Measurements from ENCODE around the gene CLEC5A.
"Not testable (repeated sequence)": the region's sequence is repeated elsewhere in the genome, so short reads cannot be mapped to it uniquely, and the experiment has no call there.

The CLEC5A gene

DNA sequence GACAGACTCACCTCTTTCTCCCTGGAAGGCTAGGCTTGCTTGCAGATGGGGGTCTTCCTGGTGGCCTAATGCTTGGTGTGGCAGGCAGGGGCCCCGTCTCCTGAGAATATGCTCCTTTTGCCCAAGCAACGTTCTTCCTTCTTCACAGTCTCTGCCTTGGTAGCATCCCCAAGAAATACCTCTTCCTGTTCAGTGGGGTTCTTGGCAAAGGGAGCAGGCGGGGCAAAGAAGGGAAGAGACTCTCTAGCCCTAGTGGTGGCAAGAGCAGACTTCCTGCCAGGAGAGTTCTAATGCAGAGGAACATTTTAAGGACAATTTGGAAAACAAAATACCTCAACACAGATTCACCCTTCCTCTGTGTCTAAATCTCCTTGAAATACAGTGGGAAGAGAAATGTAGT lies at the start of gene CLEC5A:
Gene CLEC5A (minus strand): TSS at position 179 of the 400 bp plus-strand sequence. CDS start 682 bp downstream, outside the sequence.
- H3K4me1 Mint-ChIP-seq, result no peaks in the 10 kb centered on the region

DNA sequence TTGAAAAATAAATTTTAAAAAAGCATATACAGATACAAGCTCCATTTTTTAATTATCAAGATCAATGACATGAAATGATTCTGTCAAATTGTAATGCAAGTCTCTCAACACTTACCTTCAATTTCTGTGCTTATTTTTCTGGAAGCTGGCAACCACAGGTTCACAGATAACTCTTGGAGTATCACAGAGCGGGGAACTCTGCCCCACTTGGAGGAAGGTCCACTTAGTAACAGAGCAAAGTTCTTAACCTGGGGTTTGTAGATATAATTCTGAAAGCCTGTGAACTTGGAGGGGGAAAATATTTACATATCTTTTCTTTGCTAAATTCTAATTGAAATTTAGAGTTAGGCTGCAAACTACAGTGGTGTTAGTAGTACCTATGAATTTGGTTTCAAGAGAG lies 46.6 kb upstream of the CLEC5A start:
- Mint-ChIP-seq H3K27me3 (ENCODE audit: low read depth) (no peaks in the 10 kb centered on the region), H3K36me3 (ENCODE audit: low read depth) (no peaks in the 10 kb centered on the region), H3K4me1 (no peaks in the 10 kb centered on the region), H3K27ac (no peak overlapping the region), H3K4me3 (no peak overlapping the region), H3K9me3 (peaks cover 2% of the 10 kb centered on the region)
- TF ChIP-seq, protein P1, sequence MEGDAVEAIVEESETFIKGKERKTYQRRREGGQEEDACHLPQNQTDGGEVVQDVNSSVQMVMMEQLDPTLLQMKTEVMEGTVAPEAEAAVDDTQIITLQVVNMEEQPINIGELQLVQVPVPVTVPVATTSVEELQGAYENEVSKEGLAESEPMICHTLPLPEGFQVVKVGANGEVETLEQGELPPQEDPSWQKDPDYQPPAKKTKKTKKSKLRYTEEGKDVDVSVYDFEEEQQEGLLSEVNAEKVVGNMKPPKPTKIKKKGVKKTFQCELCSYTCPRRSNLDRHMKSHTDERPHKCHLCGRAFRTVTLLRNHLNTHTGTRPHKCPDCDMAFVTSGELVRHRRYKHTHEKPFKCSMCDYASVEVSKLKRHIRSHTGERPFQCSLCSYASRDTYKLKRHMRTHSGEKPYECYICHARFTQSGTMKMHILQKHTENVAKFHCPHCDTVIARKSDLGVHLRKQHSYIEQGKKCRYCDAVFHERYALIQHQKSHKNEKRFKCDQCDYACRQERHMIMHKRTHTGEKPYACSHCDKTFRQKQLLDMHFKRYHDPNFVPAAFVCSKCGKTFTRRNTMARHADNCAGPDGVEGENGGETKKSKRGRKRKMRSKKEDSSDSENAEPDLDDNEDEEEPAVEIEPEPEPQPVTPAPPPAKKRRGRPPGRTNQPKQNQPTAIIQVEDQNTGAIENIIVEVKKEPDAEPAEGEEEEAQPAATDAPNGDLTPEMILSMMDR (IDR thresholded peaks at IDR 0.05; ENCODE audit: unreplicated experiment in 3 of 3), result no peak

More for the DNA sequence above, at the start of gene CLEC5A:
- Mint-ChIP-seq H3K4me3 (no peak within 1 kb of the TSS), H3K9me3 (no peaks in the 10 kb centered on the region), H3K27me3 (ENCODE audit: low read depth) (no peaks in the 10 kb centered on the region), H3K27ac (no peak within 1 kb of the TSS), H3K36me3 (ENCODE audit: low read depth) (no peaks in the 10 kb centered on the region)
- TF ChIP-seq, protein P1 (IDR thresholded peaks at IDR 0.05; ENCODE audit: unreplicated experiment in 3 of 3), result no peak

DNA sequence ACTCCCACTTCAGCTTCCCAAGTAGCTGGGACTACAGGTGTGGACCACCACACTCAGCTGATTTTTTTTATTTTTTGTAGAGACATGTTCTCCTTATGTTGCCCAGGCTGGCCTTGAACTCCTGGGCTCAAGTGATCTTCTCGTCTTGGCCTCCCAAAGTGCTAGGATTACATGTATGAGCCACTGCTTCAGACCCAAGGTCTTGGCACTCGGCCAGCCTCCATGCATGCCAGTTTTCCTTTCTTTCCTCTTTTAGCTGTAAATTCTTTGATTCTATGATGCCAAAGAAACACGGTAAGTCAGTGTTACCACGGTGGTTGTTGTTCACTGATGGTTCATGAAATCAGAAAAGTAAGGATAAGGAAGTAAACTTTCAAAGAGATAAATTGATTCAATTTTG lies 45.9 kb upstream of the CLEC5A start:
- no peak overlapping the region for H3K4me3 Mint-ChIP-seq
- H3K4me1 Mint-ChIP-seq, result no peaks in the 10 kb centered on the region
- no peaks in the 10 kb centered on the region for H3K27me3 Mint-ChIP-seq (ENCODE audit: low read depth)
- no peaks in the 10 kb centered on the region for H3K36me3 Mint-ChIP-seq (ENCODE audit: low read depth)
- TF ChIP-seq, protein P1 (IDR thresholded peaks at IDR 0.05; ENCODE audit: unreplicated experiment in 3 of 3), result no peak
- H3K9me3 Mint-ChIP-seq, result no peaks in the 10 kb centered on the region
- H3K27ac Mint-ChIP-seq, result no peak overlapping the region

DNA sequence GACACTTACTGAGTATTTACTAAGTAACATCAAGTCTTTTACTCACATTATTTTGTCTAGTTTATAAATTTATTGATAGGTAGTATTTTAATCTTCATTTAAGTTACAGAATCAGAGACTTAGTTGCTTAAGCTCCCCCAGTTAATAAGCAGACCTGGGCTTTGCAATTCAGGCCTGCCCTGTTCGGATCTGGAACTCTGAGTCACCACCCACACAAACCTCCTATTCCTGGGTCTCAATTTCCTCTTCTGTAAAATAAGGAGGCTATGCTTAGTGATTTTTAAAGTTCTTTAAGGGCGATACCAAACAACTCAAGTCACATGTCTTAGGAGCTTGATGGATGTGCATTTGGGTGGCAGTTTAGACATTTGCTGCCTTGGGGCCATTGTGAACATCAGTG lies 45.4 kb upstream of the CLEC5A start:
- Mint-ChIP-seq H3K27me3 (ENCODE audit: low read depth) (no peaks in the 10 kb centered on the region), H3K27ac (no peak overlapping the region), H3K4me1 (no peaks in the 10 kb centered on the region), H3K9me3 (no peaks in the 10 kb centered on the region), H3K36me3 (ENCODE audit: low read depth) (no peaks in the 10 kb centered on the region), H3K4me3 (no peak overlapping the region)
- TF ChIP-seq, protein P1 (IDR thresholded peaks at IDR 0.05; ENCODE audit: unreplicated experiment in 3 of 3), result no peak

DNA sequence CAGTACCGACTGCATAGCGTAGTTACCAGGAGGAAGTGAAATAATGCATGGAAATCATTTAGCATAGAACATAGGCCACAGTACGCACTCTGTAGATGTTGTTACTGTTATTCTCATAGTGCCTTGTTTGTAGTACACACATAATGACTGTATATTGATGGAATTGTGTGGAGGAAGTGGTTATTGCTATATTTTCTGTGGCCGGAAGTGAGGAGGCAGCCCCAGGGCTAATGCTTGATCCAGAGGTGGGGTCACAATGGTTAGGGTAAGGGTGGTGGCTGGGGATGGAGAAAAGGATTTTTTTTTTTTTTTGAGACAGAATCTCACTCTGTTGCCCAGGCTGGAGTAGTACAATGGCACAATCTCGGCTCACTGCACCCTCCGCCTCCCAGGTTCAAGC lies 44.4 kb upstream of the CLEC5A start:
- H3K4me1 Mint-ChIP-seq, result no peaks in the 10 kb centered on the region
- H3K36me3 Mint-ChIP-seq (ENCODE audit: low read depth), result no peaks in the 10 kb centered on the region
- H3K9me3 Mint-ChIP-seq, result no peaks in the 10 kb centered on the region
- no peak overlapping the region for H3K27ac Mint-ChIP-seq
- TF ChIP-seq, protein P1 (IDR thresholded peaks at IDR 0.05; ENCODE audit: unreplicated experiment in 3 of 3), result no peak
- H3K4me3 Mint-ChIP-seq, result no peak overlapping the region
- no peaks in the 10 kb centered on the region for H3K27me3 Mint-ChIP-seq (ENCODE audit: low read depth)

DNA sequence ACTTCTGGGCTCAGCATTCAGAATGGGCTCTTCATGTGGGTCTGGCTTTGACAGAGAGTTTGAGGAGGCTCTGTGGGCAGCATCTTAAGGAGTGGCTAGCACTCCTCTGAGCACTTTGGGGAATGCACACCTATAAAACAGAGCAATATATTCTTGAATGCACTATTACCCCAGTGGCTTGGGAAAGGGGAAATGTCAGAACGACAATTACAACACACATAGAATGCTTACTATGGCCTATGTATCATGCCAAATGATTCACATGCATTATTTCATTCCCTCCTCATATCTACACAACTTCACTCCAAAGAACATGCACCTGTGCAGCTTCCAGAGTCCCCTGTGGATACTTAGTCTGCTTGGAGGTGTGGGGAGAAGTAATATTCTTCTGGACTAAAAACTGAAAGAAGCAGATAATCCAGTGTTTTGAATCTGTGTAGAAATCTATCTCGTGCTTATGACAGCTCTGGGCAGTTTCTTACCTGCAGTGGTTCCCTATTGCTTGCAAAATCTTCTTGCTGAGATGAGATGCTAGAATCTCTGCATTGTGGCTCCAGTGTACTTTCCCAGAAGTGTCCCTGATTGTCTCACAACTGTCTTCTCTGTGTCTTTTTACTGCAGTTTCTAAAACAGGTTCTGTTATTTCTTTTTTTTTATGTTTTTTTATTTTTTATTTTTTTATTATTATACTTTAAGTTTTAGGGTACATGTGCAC lies 43.4 kb upstream of the CLEC5A start:
- no peaks in the 10 kb centered on the region for H3K36me3 Mint-ChIP-seq (ENCODE audit: low read depth)
- H3K27me3 Mint-ChIP-seq (ENCODE audit: low read depth), result no peaks in the 10 kb centered on the region
- TF ChIP-seq, protein P1 (IDR thresholded peaks at IDR 0.05; ENCODE audit: unreplicated experiment in 3 of 3), result no peak
- no peaks in the 10 kb centered on the region for H3K9me3 Mint-ChIP-seq
- H3K4me3 Mint-ChIP-seq, result no peak overlapping the region
- H3K4me1 Mint-ChIP-seq, result no peaks in the 10 kb centered on the region
- no peak overlapping the region for H3K27ac Mint-ChIP-seq

DNA sequence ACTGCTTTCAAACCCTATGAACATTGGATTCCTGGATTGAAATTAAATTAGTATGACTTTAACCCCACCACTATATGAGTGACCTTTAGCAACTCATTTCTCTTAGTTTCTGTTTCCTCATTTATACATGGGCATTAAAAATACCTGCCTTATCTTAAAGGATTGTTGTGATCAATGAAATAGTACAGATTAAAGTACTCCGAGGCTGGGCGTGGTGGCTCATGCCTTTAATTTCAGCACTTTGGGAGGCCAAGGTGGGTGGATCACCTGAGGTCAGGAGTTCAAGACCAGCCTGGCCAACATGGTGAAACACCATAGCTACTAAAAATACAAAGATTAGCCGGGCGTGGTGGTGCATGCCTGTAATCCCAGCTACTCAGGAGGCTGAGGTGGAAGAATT lies 41.0 kb upstream of the CLEC5A start:
- not testable (repeated sequence) for H3K4me1 Mint-ChIP-seq; H3K9me3 Mint-ChIP-seq; H3K27me3 Mint-ChIP-seq (ENCODE audit: low read depth); H3K27ac Mint-ChIP-seq; H3K36me3 Mint-ChIP-seq (ENCODE audit: low read depth); H3K4me3 Mint-ChIP-seq
